Activated naive CD4-positive, alpha-beta T cell treated with anti-CD3 and anti-CD28 coated beads, Interleukin-2, amount 10 ng/mL, durations not matched to agents 7 days and 5 days (primary cell): ENCODE measurements around the gene FAM78B.
A peak's percentile ranks its signal among the peaks of the same experiment; 100 is the strongest.

Experiments
- CTCF ChIA-PET: fragments of 350-600 bp; sonication (Branson Sonifier 250); formaldehyde crosslinking; loops from one replicate; lab custom pipeline; 2021; ENCODE audit warnings: antibody characterized with exemption; lab: Charles Lee
- DNase-seq: peaks from one replicate; pipeline ENCODE4 v3.0.0-alpha.2; 2020
- H3K27ac Mint-ChIP-seq: one replicate; pipeline ENCODE4 v1.8.0; 2021; ENCODE audit warnings: mild to moderate bottlenecking, moderate library complexity, mixed read lengths
- H3K27me3 Mint-ChIP-seq: one replicate; pipeline ENCODE4 v1.8.0; 2021; ENCODE audit warnings: mild to moderate bottlenecking, mixed read lengths
- H3K36me3 Mint-ChIP-seq: one replicate; pipeline ENCODE4 v1.8.0; 2021; ENCODE audit warnings: mixed read lengths
- H3K4me1 Mint-ChIP-seq: one replicate; pipeline ENCODE4 v1.8.0; 2021; ENCODE audit warnings: mixed read lengths
- H3K4me3 Mint-ChIP-seq: one replicate; pipeline ENCODE4 v1.8.0; 2021; ENCODE audit warnings: mild to moderate bottlenecking, moderate library complexity, mixed read lengths
- H3K9me3 Mint-ChIP-seq: one replicate; pipeline ENCODE4 v1.8.0; 2021; ENCODE audit warnings: mixed read lengths

The FAM78B gene

DNA sequence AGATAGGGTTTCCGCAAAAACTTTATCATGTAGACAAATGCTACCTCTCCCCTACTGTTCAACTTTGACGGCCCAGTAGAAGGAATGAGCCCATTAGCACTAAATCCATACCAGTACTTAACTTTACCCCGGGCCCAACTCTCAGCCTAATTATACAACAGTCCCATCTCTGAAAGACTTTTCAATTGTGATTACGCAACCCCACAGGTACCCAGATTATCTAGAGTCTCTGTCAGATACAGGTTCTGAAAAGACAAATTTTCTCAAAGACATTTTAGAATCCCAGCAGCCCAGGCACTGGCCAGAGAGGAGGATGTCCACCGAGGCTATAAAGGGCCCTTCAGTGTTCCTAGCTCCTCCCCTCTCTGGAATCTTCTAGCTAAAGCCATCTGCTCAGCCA, 15.0 kb downstream of the FAM78B start:
- CTCF ChIA-PET, result no interaction called here

DNA sequence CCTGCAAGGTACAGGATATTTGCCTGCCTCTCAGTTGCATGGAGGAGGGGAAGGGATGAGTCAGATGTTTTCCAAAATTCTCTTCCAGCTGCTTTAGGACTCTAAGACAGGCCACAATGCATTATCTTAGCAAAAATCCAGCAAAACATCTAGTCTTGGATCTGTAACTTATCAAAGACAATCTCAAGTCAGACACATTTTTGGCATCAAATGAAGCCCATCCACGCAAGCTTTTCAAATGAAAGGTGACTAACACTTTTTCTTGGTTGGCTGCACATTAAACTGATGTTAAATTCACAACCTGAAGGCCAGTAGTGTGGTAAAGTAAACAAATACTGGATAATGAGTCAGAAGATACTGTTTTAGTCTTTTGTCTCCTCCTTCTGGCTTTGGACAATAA, 21.3 kb downstream of the FAM78B start:
- no peak for DNase-seq
- H3K27ac Mint-ChIP-seq, result no peak overlapping the region
- no peak overlapping the region for H3K4me3 Mint-ChIP-seq
- no peaks in the 10 kb centered on the region for H3K9me3 Mint-ChIP-seq
- H3K4me1 Mint-ChIP-seq, result no peaks in the 10 kb centered on the region
- CTCF ChIA-PET, result no interaction called here
- H3K36me3 Mint-ChIP-seq, result no peaks in the 10 kb centered on the region
- peaks cover 14% of the 10 kb centered on the region for H3K27me3 Mint-ChIP-seq

More for the DNA sequence above, 15.0 kb downstream of the FAM78B start:
- Mint-ChIP-seq H3K4me3 (no peak overlapping the region), H3K27ac (no peak overlapping the region), H3K9me3 (no peaks in the 10 kb centered on the region), H3K27me3 (peaks cover 6% of the 10 kb centered on the region), H3K36me3 (no peaks in the 10 kb centered on the region), H3K4me1 (no peaks in the 10 kb centered on the region)
- DNase-seq, result no peak

DNA sequence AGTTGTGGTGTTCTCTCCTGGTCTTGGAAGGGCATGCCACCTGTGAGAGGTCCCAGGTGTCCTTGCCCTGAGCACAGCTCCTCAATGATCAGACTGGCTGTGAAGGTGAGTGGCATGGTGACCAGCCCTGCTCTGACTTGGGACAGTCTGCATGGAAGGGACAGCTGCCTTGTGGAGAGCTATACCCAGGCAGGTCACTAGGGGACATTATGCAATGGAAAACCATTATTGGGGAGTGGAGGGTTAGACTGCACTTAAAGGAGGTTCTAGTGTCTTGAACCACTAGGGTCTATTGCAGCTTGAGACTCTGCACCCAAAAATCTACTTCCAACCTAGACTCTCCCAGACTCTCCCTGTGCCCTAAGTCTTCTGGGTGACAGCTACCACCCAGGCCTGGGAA, 24.8 kb downstream of the FAM78B start:
- Mint-ChIP-seq H3K27me3 (peaks cover 15% of the 10 kb centered on the region), H3K4me3 (no peak overlapping the region), H3K4me1 (no peaks in the 10 kb centered on the region), H3K9me3 (no peaks in the 10 kb centered on the region), H3K36me3 (no peaks in the 10 kb centered on the region), H3K27ac (no peak overlapping the region)
- CTCF ChIA-PET, result no interaction called here
- DNase-seq, result no peak

DNA sequence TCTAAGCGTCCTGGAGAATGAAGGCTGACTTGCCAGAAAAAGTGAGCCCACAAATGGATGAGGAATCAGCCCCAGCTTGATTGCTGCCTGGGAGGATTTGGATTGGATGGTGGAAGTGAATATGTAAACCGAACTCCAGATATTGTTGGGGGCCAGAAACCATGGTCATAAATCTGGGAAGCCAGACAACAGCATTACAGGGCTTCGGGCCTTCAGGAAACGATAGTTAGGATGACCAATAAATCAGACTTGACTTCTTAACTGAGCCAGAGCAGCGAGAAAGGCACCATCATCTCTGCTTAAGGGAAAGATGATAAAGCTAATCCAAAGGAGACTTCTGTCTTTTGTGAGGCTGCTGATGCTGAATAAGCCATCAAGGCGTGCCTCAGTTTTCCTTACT, 26.6 kb downstream of the FAM78B start:
- Mint-ChIP-seq H3K4me1 (no peaks in the 10 kb centered on the region), H3K27me3 (peaks cover 12% of the 10 kb centered on the region), H3K9me3 (no peaks in the 10 kb centered on the region), H3K27ac (no peak overlapping the region), H3K4me3 (no peak overlapping the region), H3K36me3 (no peaks in the 10 kb centered on the region)
- no peak for DNase-seq
- CTCF ChIA-PET, result no interaction called here

DNA sequence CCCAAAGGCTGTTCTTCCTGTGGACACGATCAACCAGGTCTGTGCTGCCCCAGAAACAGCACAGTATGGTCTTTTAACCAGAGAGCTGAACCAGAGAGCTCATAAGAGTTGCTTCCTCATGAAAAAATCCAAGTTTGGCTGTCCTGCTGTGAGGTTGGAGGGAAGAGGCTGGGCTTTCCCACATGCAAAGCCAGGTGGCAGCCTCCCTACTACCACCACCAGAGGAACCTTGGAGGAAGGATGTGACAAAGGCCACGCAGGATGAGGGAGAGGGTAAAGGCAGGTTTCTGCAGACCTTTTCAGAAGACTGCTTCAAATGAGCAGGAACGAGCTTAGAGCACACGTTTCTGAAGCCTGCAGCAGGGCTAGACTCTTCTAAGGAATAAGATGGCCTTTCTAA, 27.1 kb downstream of the FAM78B start:
- CTCF ChIA-PET, result no interaction called here
- Mint-ChIP-seq H3K27ac (no peak overlapping the region), H3K4me3 (no peak overlapping the region), H3K36me3 (no peaks in the 10 kb centered on the region), H3K4me1 (no peaks in the 10 kb centered on the region), H3K27me3 (peaks cover 10% of the 10 kb centered on the region), H3K9me3 (no peaks in the 10 kb centered on the region)
- DNase-seq, result no peak

DNA sequence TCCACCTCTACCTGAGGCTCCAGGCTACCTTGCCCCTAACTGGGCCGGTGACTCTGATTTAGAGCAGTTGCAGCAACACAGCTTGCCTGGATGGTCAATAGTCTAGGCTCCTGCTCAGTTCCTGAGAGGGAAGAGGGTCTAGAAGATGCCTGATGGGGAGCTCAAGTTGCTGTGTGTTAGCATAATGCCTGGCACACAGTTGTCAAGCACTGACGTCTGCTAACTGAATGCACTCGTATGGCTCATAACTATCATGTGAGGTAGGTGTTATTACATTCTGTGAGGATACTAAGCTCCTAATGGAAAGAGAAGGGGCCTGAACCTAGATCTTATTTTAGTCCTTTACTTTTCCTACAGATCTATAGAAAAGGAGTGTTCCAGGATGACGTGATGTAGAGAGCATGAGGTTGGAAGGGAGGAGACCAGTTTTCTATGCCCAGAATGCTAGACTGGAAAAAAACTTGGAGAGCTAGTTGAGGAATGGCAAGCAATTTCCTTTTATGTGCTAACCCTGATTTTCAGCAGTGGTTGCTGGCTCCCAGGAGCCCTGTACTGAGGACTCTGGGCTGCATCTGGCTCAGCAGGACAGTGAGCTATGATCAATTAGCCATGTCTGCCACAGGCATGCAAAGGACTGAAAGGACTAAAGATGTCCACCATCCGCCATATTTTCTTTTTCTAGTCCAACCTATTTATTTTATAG, 30.0 kb downstream of the FAM78B start:
- H3K4me1 Mint-ChIP-seq, result no peaks in the 10 kb centered on the region
- no peaks in the 10 kb centered on the region for H3K9me3 Mint-ChIP-seq
- no peaks in the 10 kb centered on the region for H3K36me3 Mint-ChIP-seq
- H3K4me3 Mint-ChIP-seq, result no peak overlapping the region
- no peak for DNase-seq
- peaks cover 6% of the 10 kb centered on the region for H3K27me3 Mint-ChIP-seq
- CTCF ChIA-PET, result interaction anchor here (1.2 kb wide), 1 partner anchor 342 kb away, joined by 3 read pairs; no protein-coding TSS in a partner anchor
- no peak overlapping the region for H3K27ac Mint-ChIP-seq

DNA sequence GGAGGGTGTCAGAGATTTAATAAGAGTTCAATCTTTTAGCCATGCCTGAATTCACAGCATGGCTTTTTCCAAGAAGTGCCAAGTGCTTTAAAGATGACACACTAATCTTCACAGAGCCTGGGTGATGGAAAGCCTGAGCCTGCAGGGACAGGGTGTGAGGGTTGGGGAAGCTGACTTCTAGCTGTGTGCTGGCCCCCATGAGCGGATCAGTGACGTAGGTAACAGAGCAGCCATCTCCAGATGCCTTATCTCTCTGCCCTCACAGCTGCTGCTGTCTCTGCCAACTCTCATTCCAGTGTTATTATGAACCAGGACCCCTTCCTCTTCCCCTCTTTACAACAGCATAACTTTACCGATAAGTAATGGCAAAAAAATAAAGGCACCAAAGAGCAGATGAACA, 30.6 kb downstream of the FAM78B start:
- no peak for DNase-seq
- Mint-ChIP-seq H3K4me1 (no peaks in the 10 kb centered on the region), H3K9me3 (no peaks in the 10 kb centered on the region), H3K36me3 (no peaks in the 10 kb centered on the region), H3K27ac (no peak overlapping the region), H3K27me3 (peaks cover 6% of the 10 kb centered on the region), H3K4me3 (no peak overlapping the region)
- CTCF ChIA-PET, result no interaction called here

DNA sequence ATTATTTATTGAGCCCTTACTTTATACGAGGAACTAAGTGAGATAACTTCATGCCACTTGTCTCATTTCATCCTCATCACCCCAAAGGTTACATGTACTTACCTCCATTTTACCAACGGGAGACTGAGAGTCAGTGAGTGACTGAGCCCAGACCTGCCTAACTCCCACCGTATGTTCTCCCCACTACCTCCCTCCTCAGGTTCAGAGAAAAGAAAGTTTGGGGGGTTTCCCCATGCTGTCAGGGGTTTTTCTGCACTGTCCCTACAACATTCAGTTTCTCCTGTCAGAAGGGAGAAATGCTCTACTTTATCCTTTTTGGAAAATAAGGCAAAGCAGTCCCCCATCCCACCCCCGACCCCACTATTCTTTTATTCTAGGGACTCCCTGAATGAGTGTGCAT, 32.9 kb downstream of the FAM78B start:
- Mint-ChIP-seq H3K36me3 (no peaks in the 10 kb centered on the region), H3K4me3 (no peak overlapping the region), H3K9me3 (no peaks in the 10 kb centered on the region), H3K27me3 (no peaks in the 10 kb centered on the region), H3K4me1 (no peaks in the 10 kb centered on the region), H3K27ac (no peak overlapping the region)
- CTCF ChIA-PET, result no interaction called here
- DNase-seq, result no peak

DNA sequence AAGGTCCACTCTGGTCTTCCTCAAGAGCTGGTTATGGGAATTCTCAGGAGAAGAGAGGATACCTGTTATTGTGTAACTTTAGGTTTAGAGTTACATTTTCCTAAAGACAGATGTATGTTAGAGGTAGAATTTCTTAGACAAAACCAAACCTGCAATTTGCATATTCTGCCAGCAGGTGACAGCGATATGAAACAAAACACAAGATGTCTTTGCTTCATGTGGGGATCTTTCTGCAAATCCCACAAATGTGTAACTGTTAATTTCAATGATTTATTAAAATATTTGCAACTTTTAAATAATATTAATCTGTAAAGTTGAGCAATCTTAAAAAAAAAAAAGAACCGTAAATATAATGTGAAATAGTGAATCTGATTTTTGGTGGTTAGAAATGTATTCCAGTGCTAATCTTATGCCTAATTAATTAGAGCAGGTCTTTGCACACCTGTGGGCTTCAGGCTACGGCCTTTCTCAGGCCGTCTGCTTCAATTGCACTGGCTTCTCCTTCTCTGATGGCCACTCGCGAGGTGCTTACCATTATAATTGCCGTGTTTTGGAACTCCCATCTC, 33.4 kb downstream of the FAM78B start:
- Mint-ChIP-seq H3K4me3 (no peak overlapping the region), H3K36me3 (no peaks in the 10 kb centered on the region), H3K27ac (no peak overlapping the region), H3K27me3 (no peaks in the 10 kb centered on the region), H3K4me1 (no peaks in the 10 kb centered on the region), H3K9me3 (no peaks in the 10 kb centered on the region)
- peak; percentile 26 for DNase-seq
- CTCF ChIA-PET, result no interaction called here

DNA sequence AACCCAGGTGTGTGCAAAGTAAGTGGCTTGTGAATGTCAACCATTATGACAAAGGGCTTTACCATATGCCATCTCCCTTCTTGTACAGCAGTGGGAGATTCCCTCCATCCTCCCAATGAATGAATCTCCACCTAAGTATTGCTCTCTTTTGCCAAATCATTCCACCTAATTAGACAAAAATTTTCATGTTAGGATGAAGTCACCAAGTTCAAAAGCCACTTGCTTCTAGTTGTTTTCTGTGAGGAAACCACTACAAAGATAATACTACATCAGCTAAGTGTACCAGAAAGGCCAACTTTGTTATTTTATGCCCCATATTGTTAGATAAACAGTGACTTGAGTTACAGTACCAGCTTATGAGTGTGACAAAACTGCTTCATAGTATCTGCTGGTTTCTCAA, 34.3 kb downstream of the FAM78B start:
- Mint-ChIP-seq H3K4me3 (no peak overlapping the region), H3K36me3 (no peaks in the 10 kb centered on the region), H3K27ac (no peak overlapping the region), H3K27me3 (no peaks in the 10 kb centered on the region), H3K4me1 (no peaks in the 10 kb centered on the region), H3K9me3 (no peaks in the 10 kb centered on the region)
- DNase-seq, result no peak
- CTCF ChIA-PET, result no interaction called here

DNA sequence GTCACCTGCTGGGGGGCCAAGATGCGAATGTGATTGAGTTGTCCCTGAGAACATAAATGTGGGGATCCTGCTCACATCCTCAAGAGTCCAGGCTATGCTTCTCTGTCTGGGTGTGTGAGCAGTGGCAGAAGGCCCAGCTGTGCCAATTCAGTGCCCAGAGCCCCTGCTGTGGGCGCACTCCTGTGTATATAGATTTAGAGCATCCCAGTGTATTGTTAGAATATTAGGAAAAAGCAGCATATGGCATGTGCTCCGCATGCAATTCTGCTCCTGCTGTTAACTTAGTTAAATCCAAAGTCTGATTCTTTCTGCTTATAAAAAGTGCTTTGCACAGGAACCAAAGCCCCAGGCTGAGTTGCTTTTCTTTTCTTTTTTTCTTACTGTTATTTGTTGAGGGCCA, 37.8 kb downstream of the FAM78B start:
- H3K27ac Mint-ChIP-seq, result no peak overlapping the region
- H3K27me3 Mint-ChIP-seq, result no peaks in the 10 kb centered on the region
- H3K4me1 Mint-ChIP-seq, result no peaks in the 10 kb centered on the region
- no peak overlapping the region for H3K4me3 Mint-ChIP-seq
- DNase-seq, result no peak
- CTCF ChIA-PET, result no interaction called here
- H3K36me3 Mint-ChIP-seq, result no peaks in the 10 kb centered on the region
- no peaks in the 10 kb centered on the region for H3K9me3 Mint-ChIP-seq

DNA sequence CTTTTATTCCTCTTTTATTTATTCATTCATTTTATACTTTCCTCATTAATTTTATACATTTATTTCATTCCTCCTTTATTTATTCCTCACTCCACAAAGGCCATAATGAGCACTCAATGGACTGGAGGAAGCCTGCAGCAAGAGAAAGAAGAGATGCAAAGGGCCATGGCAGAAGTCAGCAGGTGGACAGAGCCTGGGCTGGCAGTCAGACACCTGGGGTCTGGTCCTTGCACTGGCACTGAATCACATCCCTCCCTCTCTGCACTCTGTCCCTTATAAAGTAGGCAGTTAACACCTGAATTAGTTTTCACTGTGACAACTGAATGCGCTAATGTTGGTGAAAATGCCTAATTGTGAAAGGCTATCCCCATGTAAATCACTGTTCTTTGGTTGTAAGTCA, 38.6 kb downstream of the FAM78B start:
- Mint-ChIP-seq H3K4me1 (no peaks in the 10 kb centered on the region), H3K4me3 (no peak overlapping the region), H3K27ac (no peak overlapping the region), H3K36me3 (no peaks in the 10 kb centered on the region), H3K9me3 (no peaks in the 10 kb centered on the region), H3K27me3 (no peaks in the 10 kb centered on the region)
- CTCF ChIA-PET, result no interaction called here
- no peak for DNase-seq

DNA sequence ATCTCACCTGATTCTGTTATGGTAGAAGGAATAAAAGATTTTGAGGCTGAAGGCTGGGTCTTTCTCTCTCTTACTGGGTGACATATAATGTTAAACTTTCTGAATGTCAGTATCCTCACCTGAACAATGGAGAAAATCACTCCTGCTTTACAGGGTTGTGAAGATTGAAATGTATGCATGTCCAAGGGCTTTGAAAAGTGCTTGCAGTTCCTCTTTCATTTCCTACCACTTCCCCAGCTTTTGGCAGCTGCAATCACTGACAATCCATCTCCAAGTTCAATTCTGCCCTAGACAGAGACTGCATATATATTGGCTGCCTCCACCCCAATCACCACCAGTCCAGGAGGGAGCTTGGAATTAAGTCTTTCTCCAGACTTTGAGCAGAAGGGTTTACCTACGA, 39.8 kb downstream of the FAM78B start:
- no peak overlapping the region for H3K27ac Mint-ChIP-seq
- H3K27me3 Mint-ChIP-seq, result no peaks in the 10 kb centered on the region
- H3K4me3 Mint-ChIP-seq, result no peak overlapping the region
- no peaks in the 10 kb centered on the region for H3K36me3 Mint-ChIP-seq
- no peaks in the 10 kb centered on the region for H3K9me3 Mint-ChIP-seq
- no peaks in the 10 kb centered on the region for H3K4me1 Mint-ChIP-seq
- no peak for DNase-seq
- CTCF ChIA-PET, result interaction anchor here (0.6 kb wide), 1 partner anchor 305 kb away, joined by 3 read pairs; no protein-coding TSS in a partner anchor

DNA sequence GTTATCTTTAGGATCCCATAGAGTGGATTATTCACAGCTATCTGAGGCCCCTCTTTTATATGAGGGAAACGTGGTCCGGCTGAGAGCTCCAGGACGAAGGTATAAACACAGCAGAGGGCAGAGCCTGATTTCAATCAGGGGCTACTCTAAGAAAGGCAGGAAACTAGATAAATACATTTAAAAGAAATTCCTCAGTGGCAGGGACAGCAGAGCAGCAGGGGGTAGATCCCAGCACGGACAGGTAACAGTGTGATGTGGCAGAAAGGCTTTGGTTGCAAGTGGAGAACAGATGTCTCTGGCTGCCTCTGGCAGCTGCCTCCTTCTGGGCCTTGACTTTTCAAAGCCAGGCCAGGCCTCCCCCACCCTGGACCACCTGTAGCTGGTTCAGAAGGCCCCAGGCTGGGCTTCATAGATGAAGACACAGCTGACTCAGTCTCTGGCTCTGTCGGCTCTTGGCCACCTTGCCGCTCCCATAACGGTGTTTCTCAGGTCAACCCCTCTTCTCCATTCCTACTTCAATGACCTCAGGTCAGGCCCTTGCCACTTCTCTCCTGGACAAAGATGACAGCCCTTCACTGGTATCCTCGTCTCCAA, 43.8 kb downstream of the FAM78B start:
- no peak overlapping the region for H3K4me3 Mint-ChIP-seq
- H3K9me3 Mint-ChIP-seq, result no peaks in the 10 kb centered on the region
- H3K36me3 Mint-ChIP-seq, result no peaks in the 10 kb centered on the region
- no peaks in the 10 kb centered on the region for H3K4me1 Mint-ChIP-seq
- peak overlapping the region; percentile 28 for H3K27ac Mint-ChIP-seq
- no peaks in the 10 kb centered on the region for H3K27me3 Mint-ChIP-seq
- no peak for DNase-seq
- CTCF ChIA-PET, result no interaction called here

DNA sequence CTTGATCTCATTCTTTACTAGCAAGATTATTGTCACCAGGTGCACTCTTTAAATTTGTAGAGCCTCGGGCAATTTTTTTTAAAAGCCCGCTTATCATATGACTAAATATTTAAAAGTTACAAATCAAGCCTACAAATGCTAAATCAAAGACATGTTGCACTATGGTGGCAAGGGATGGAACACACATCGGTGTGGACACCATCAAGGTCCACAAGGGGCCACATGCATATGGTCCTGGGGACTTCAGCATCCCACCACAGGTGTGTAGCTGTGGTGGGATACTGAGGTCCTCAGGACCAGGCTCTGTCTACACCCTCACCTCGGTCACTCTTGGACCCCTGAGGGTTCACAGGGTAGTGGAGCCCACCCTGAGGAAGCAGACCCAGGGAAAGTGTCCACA, 45.8 kb downstream of the FAM78B start:
- Mint-ChIP-seq H3K4me1 (no peaks in the 10 kb centered on the region), H3K4me3 (no peak overlapping the region), H3K9me3 (no peaks in the 10 kb centered on the region), H3K27me3 (no peaks in the 10 kb centered on the region), H3K27ac (no peak overlapping the region), H3K36me3 (no peaks in the 10 kb centered on the region)
- CTCF ChIA-PET, result no interaction called here
- DNase-seq, result no peak
